HepG2 (cell line): ENCODE data around the gene THSD4. TPM values are rescaled to one million over a fixed set of nuclear protein-coding genes. Genes with fewer than 3 reads are reported as not detected.

Experiments used
- ATAC-seq: fragments of 200-7000 bp; cut with Tn5 transposase; 3 replicates; pipeline ENCODE4 v1.9.1; 2020; ENCODE audit warnings: mild to moderate bottlenecking, moderate library complexity
- BruUV-seq: library from RNA; stranded (reverse); fragments of 400-500 nt; replicated peaks from 2 replicates; lab custom pipeline; 2021; lab: Mats Ljungman, UMichigan
- CTCF ChIA-PET: fragments of 300-600 bp; formaldehyde crosslinking; extraction: SDS; loops from one replicate; lab custom pipeline; 2021; ENCODE audit warnings: low total read pairs, inconsistent platforms, low intra/inter-chr PET ratio; lab: Yijun Ruan, JAX
- POLR2A ChIA-PET: fragments of 350-600 bp; sonication (Branson Sonifier 250); formaldehyde crosslinking; loops from one replicate; lab custom pipeline; 2020; ENCODE audit warnings: antibody characterized with exemption, inconsistent platforms; lab: Yijun Ruan, JAX
- DNase-seq: peaks from one replicate; pipeline ENCODE4 v3.0.0-alpha.2; 2015; ENCODE audit warnings: low spot score
- FAIRE-seq: peaks from 3 replicates; lab custom pipeline; 2011; peaks lifted over from hg19 to GRCh38; lab: Jason Lieb, UNC
- H2AFZ ChIP-seq: one replicate; pipeline ENCODE4 v1.6.1; 2011; ENCODE audit warnings: low read length, inconsistent platforms
- H3K27ac ChIP-seq: fragments of 300-600 bp; 3 replicates; pipeline ENCODE4 v1.8.0; 2011; ENCODE audit warnings: mixed run types, mild to moderate bottlenecking, mixed read lengths, low read length, inconsistent platforms; ENCODE audit not compliant: insufficient read depth; ENCODE audit errors: extremely low read length
- H3K27me3 ChIP-seq, 2 experiments: fragments of 200-600 bp in 1 of 2; 2 replicates in 1 of 2; 3 replicates in 1 of 2; pipeline versions ENCODE4 v1.6.0 to v1.8.0; 2011; ENCODE audit warnings: low read length in 2 of 2, mild to moderate bottlenecking in 2 of 2, moderate library complexity in 2 of 2, inconsistent platforms in 1 of 2; ENCODE audit not compliant: insufficient read depth in 2 of 2, control insufficient read depth in 1 of 2
- H3K36me3 ChIP-seq, 2 experiments: fragments of 200-600 bp in 1 of 2; replicated peaks in 1 of 2; 2 replicates in 1 of 2; 3 replicates in 1 of 2; pipeline versions ENCODE4 v1.5.1 to v1.8.0; 2011; ENCODE audit warnings: low read length in 2 of 2, inconsistent platforms in 1 of 2; ENCODE audit not compliant: insufficient read depth in 2 of 2, control insufficient read depth in 1 of 2
- H3K4me1 ChIP-seq: 2 replicates; pipeline ENCODE4 v1.5.1; 2012; ENCODE audit warnings: low read length, inconsistent platforms; ENCODE audit not compliant: insufficient read depth
- H3K4me2 ChIP-seq: 2 replicates; pipeline ENCODE4 v1.6.0; 2011; ENCODE audit warnings: low read depth, low read length, inconsistent platforms
- H3K4me3 ChIP-seq, 3 experiments: fragments of 200-600 bp in 1 of 3; sonication (generic), shearing (Covaris generic) in 1 of 3; replicated peaks in 1 of 3; 2 replicates each; pipeline ENCODE4 v1.5.1; 2011 to 2016; ENCODE audit warnings: low read length in 3 of 3, inconsistent platforms in 2 of 3, low read depth in 2 of 3, mild to moderate bottlenecking in 2 of 3, control low read depth in 1 of 3, mixed read lengths in 1 of 3; ENCODE audit not compliant: insufficient read depth in 1 of 3
- H3K79me2 ChIP-seq: one replicate; pipeline ENCODE4 v1.6.1; 2011; ENCODE audit warnings: low read length, inconsistent platforms; ENCODE audit not compliant: insufficient read depth
- H3K9ac ChIP-seq: 2 replicates; pipeline ENCODE4 v1.6.0; 2011; ENCODE audit warnings: mild to moderate bottlenecking, low read depth, low read length, inconsistent platforms; ENCODE audit not compliant: insufficient read depth
- H3K9me3 ChIP-seq: 2 replicates; pipeline ENCODE4 v1.5.1; 2012; ENCODE audit warnings: mild to moderate bottlenecking, low read length
- H4K20me1 ChIP-seq: 2 replicates; pipeline ENCODE4 v1.6.0; 2011; ENCODE audit warnings: inconsistent platforms, mild to moderate bottlenecking, low read length, moderate library complexity; ENCODE audit not compliant: insufficient read depth
- ARID3A ChIP-seq: IDR thresholded peaks from 2 replicates; pipeline ENCODE4 v1.6.1; 2012; ENCODE audit warnings: low read depth, low read length, improper control_type of control experiment
- FOSL2 ChIP-seq: sonication (generic); formaldehyde crosslinking; IDR thresholded peaks from 2 replicates; pipeline ENCODE4 v1.4.0; 2020; ENCODE audit warnings: missing genetic modification reagents
- MIXL1 ChIP-seq: IDR thresholded peaks from 2 replicates; pipeline ENCODE4 v1.6.1; 2016
- PBX3 ChIP-seq: sonication (generic); formaldehyde crosslinking; IDR thresholded peaks from 2 replicates; pipeline ENCODE4 v1.8.1; 2023; ENCODE audit warnings: missing genetic modification reagents, inconsistent platforms, borderline replicate concordance
- SALL2 ChIP-seq: sonication (generic); formaldehyde crosslinking; IDR thresholded peaks from 2 replicates; pipeline ENCODE4 v1.8.1; 2023; ENCODE audit warnings: mild to moderate bottlenecking, missing genetic modification reagents, inconsistent platforms
- SMC3 ChIP-seq: IDR thresholded peaks from 2 replicates; pipeline ENCODE4 v1.6.1; 2011; ENCODE audit warnings: low read length, improper control_type of control experiment
- TFDP1 ChIP-seq: IDR thresholded peaks from 2 replicates; pipeline ENCODE4 v1.6.1; 2016; ENCODE audit warnings: missing compliant biosample characterization, missing genetic modification reagents, borderline replicate concordance
- U2AF2 ChIP-seq: fragments of 200-400 bp; formaldehyde crosslinking; IDR thresholded peaks from 2 replicates; pipeline ENCODE4 v1.6.1; 2017; ENCODE audit warnings: low read depth, mild to moderate bottlenecking, low read length
- XRCC5 ChIP-seq: fragments of 200-400 bp; formaldehyde crosslinking; optimal IDR thresholded peaks from 2 replicates; pipeline ENCODE3; 2017; ENCODE audit warnings: mild to moderate bottlenecking, low read length
- ZNF24 ChIP-seq: fragments of 450-650 bp; IDR thresholded peaks from 2 replicates; pipeline ENCODE4 v1.6.1; 2017; ENCODE audit warnings: antibody characterized with exemption, mild to moderate bottlenecking
- ZNF552 ChIP-seq: sonication (generic); formaldehyde crosslinking; IDR thresholded peaks from 2 replicates; pipeline ENCODE4 v1.9.0; 2022; ENCODE audit warnings: missing genetic modification reagents, mild to moderate bottlenecking, borderline replicate concordance
- ZNF619 ChIP-seq: sonication (generic); formaldehyde crosslinking; IDR thresholded peaks from 2 replicates; pipeline ENCODE4 v1.4.0; 2020; ENCODE audit warnings: mild to moderate bottlenecking, missing genetic modification reagents
- WGBS: methylation state at CpG from one replicate; pipeline ENCODE4 v1.1.6; 2017; ENCODE audit warnings: low lambda C conversion rate; 5-methylcytosine and 5-hydroxymethylcytosine counted together
- in situ Hi-C: cut with HindIII; loops from 2 replicates; pipeline ENCODE4 v1.10.0; 2017; ENCODE audit warnings: low pct_unique_long_range_greater_than_20kb; ENCODE audit not compliant: extremely low pct_ligation_motif_present
- intact Hi-C: fragments of 100-400 bp; cut with micrococcal nuclease; formaldehyde crosslinking; loops from one replicate; pipeline ENCODE4 v1.10.0; 2022; ENCODE audit not compliant: unreplicated experiment
- polyA plus RNA-seq, 8 experiments: library from polyadenylated mRNA; depleted of rRNA in 3 of 8; stranded (reverse) in 7 of 8; unstranded in 1 of 8; fragments of >200 nt; fragmentation: Illumina TruSeq in 4 of 8; extraction: Trizol in 4 of 8; gene quantifications; 2 replicates each; pipeline versions ENCODE4 v1.2.1 to v1.2.3, GENCODE V29; 2011 to 2016; ENCODE audit warnings: low read depth in 4 of 8, missing spikeins in 1 of 8, mixed read lengths in 1 of 8; ENCODE audit not compliant: insufficient read depth in 1 of 8
- total RNA-seq, 5 experiments: library from RNA; depleted of rRNA; stranded (reverse); fragments of >200 nt; fragmentation: Illumina TruSeq; extraction: Trizol; gene quantifications; 2 replicates each; pipeline ENCODE4 v1.2.3, GENCODE V29; 2016; ENCODE audit warnings: low read depth in 1 of 5

THSD4 gene
- total and polyA plus RNA-seq, 2 of the 13 experiments (the other 11 are each of a cell fraction or from before 2014, with no cell fraction given) = 0.07 to 0.21 TPM

GRCh38 chr15:71447328-71448250 lies 332.3 kb downstream of the THSD4 start:
- Histone ChIP-seq H4K20me1 (no peaks in the 10 kb centered on the region), H3K4me1 (peaks cover 49% of the 10 kb centered on the region), H3K4me2 (no peak overlapping the region), H3K9ac (no peak overlapping the region), H3K9me3 (no peaks in the 10 kb centered on the region), H2AFZ (no peak overlapping the region), H3K36me3 (no peaks in the 10 kb centered on the region), H3K27ac (no peak overlapping the region), H3K4me3 (no peak overlapping the region), H3K27me3 (peaks cover 0 to 7% of the 10 kb centered on the region in 2 experiments; a peak in 2 of 5 replicates), H3K79me2 (no peaks in the 10 kb centered on the region)
- in situ Hi-C loops (loop anchor here (5.0 kb wide), 3 partner anchors 215 to 355 kb away; no protein-coding TSS in a partner anchor), intact Hi-C loops (loop anchor here (1.0 to 10.0 kb wide), 4 partner anchors 127 to 355 kb away; no protein-coding TSS in a partner anchor)
- ChIA-PET POLR2A (no interaction called here), CTCF (interaction anchor here (1.4 to 3.0 kb wide), 3 partner anchors 204 to 354 kb away, joined by 6 to 18 read pairs (median 13); no protein-coding TSS in a partner anchor)
- no peak for FAIRE-seq
- TF ChIP-seq FOSL2 (CRISPR knock-in tag) (peak; percentile 41), XRCC5 (no peak), TFDP1 (CRISPR knock-in tag) (no peak)
- no peak for ATAC-seq
- WGBS = 29% methylated on average over 8 of the region's 8 CpGs
- no peak for DNase-seq
- no TSS peak for BruUV-seq

GRCh38 chr15:71448688-71449114 lies 333.4 kb downstream of the THSD4 start:
- Histone ChIP-seq H3K36me3 (no peaks in the 10 kb centered on the region), H3K27me3 (peaks cover 0 to 7% of the 10 kb centered on the region in 2 experiments; a peak in 2 of 5 replicates), H3K9me3 (no peaks in the 10 kb centered on the region), H2AFZ (no peak overlapping the region), H3K79me2 (no peaks in the 10 kb centered on the region), H3K9ac (no peak overlapping the region), H3K27ac (no peak overlapping the region), H4K20me1 (no peaks in the 10 kb centered on the region), H3K4me2 (no peak overlapping the region), H3K4me1 (peaks cover 54% of the 10 kb centered on the region), H3K4me3 (no peak overlapping the region)
- WGBS = 0% methylated on average over 2 of the region's 2 CpGs
- in situ Hi-C loops = loop anchor here (5.0 kb wide), 3 partner anchors 214 to 354 kb away; no protein-coding TSS in a partner anchor
- intact Hi-C loops = loop anchor here (1.0 to 10.0 kb wide), 4 partner anchors 126 to 354 kb away; no protein-coding TSS in a partner anchor
- POLR2A ChIA-PET = no interaction called here
- BruUV-seq = no TSS peak
- peak; percentile 49 for FAIRE-seq
- CTCF ChIA-PET = interaction anchor here (0.9 to 3.0 kb wide), 4 partner anchors 203 to 353 kb away, joined by 4 to 18 read pairs (median 10); no protein-coding TSS in a partner anchor
- ATAC-seq = no peak; the same call in 2 of the 3 replicates
- peak; percentile 51 for DNase-seq
- 0 out of 2 replicates have a peak, but pooled peaks have one; percentile 33 for TF ChIP-seq ZNF24
- TF ChIP-seq ZNF619 (CRISPR knock-in tag) = no peak
- no peak for TF ChIP-seq SALL2 (CRISPR knock-in tag)
- no peak for TF ChIP-seq PBX3 (CRISPR knock-in tag)
- TF ChIP-seq MIXL1 = 0 out of 2 replicates have a peak, but pooled peaks have one; percentile 25
- TF ChIP-seq ZNF552 = no peak
- TF ChIP-seq ARID3A = peak; percentile 34; the same call in 1 of the 2 replicates
- TF ChIP-seq U2AF2 = no peak
- peak; percentile 83 for TF ChIP-seq SMC3
